ENCODE results near the gene SYT13. TPM values are rescaled to one million over a fixed set of nuclear protein-coding genes. Genes with fewer than 3 reads are reported as not detected.

The SYT13 gene
- total and polyA plus RNA-seq, 2 of the 4 experiments (the other 2 are of a cell fraction) = not detected

DNA sequence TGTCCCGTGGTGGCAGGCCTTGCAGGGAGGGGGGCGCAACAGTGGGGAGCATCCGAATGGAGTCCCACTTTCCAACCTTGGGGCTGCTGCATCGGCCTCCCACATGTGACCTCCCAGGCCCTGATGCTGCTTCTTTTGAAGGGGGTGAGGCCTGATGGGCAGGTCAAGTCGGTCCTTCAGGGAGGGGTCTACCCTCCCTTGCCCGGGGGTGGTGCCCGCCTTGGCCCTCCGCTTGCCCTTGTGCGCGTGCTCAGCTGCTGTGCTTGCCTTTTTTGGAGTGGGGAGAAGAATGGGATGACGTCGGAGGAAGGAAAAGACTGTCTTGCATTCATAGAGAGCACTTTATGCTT lies 72.8 kb downstream of the SYT13 start:
- ChIA-PET POLR2A (ENCODE audit: unreplicated experiment) (no interaction called here), CTCF (interaction anchor here (0.6 kb wide), 1 partner anchor 11 kb away, joined by 3 read pairs; no protein-coding TSS in a partner anchor)
- no peak overlapping the region for H4K5ac ChIP-seq (ENCODE audit: low read depth, low read length)
- H3K9me3 ChIP-seq (ENCODE audit: control insufficient read depth, insufficient read depth, low read length) = no peaks in the 10 kb centered on the region
- no peaks in the 10 kb centered on the region for H4K20me1 ChIP-seq (ENCODE audit: insufficient read depth, low read length)
- H4K91ac ChIP-seq (ENCODE audit: insufficient read depth, low read depth, low read length) = no peak overlapping the region
- no peaks in the 10 kb centered on the region for H3K27me3 ChIP-seq (ENCODE audit: control insufficient read depth, insufficient read depth, low read length)
- H2BK15ac ChIP-seq (ENCODE audit: low read depth, low read length) = no peak overlapping the region
- ATAC-seq (ENCODE audit: low read depth) (no peak), DNase-seq (no peak)
- no peak overlapping the region for H3K56ac ChIP-seq (ENCODE audit: extremely low read depth, insufficient read depth, low read length)
- H3K23ac ChIP-seq (ENCODE audit: low read depth, low read length) = no peak overlapping the region
- H3K36me3 ChIP-seq (ENCODE audit: control insufficient read depth, insufficient read depth, low read length) = peaks cover 4% of the 10 kb centered on the region; the same call in 1 of the 2 replicates
- BruUV-seq (replicated peaks) = no TSS peak
- in situ Hi-C loops (cut with MboI; ENCODE audit: low sequenced_read_pairs) = no loop called here
- intact Hi-C loops (cut with micrococcal nuclease) = no loop called here
- H3K4ac ChIP-seq (ENCODE audit: low read depth, low read length) = no peak overlapping the region
- TF ChIP-seq RFX5 (IDR thresholded peaks at IDR 0.05; ENCODE audit: low read depth, low read length) = no peak
- no peak overlapping the region for H3K18ac ChIP-seq (ENCODE audit: low read depth, low read length)
- H3K14ac ChIP-seq (replicated peaks; ENCODE audit: low read depth, low read length) = no peak overlapping the region
- no peaks in the 10 kb centered on the region for H3K79me1 ChIP-seq (ENCODE audit: low read depth in 1 of 2, low read length in 2 of 2)
- no peak overlapping the region for H2AK5ac ChIP-seq (ENCODE audit: low read depth, low read length)
- H3K9ac ChIP-seq (ENCODE audit: low read depth, low read length) = no peak overlapping the region
- H2BK20ac ChIP-seq (ENCODE audit: low read depth, low read length) = no peak overlapping the region
- no peaks in the 10 kb centered on the region; the same call in 1 of the 2 replicates for H3K9me1 ChIP-seq (ENCODE audit: insufficient read depth, low read length)
- dilution Hi-C loops (cut with HindIII; ENCODE audit: low sequenced_read_pairs, unreplicated experiment) = no loop called here
- no peak overlapping the region for H4K8ac ChIP-seq (ENCODE audit: low read depth in 2 of 2, low read length in 2 of 2)
- no peak overlapping the region for H2BK5ac ChIP-seq (ENCODE audit: low read depth, low read length, poor library complexity, severe bottlenecking)
- no peak overlapping the region for H2AFZ ChIP-seq (replicated peaks; ENCODE audit: low read length, poor library complexity)
- H3K27ac ChIP-seq (ENCODE audit: insufficient read depth, low read length) = no peak overlapping the region
- H3K4me3 ChIP-seq (ENCODE audit: insufficient read depth, low read depth, low read length) = no peak overlapping the region
- H3K4me2 ChIP-seq (ENCODE audit: low read depth, low read length) = no peak overlapping the region
- no peak overlapping the region for H2AK9ac ChIP-seq (replicated peaks; ENCODE audit: low read depth, low read length, poor library complexity)
- no peak overlapping the region for H2BK120ac ChIP-seq (ENCODE audit: low read depth, low read length)
- 60% methylated on average over 1 of the region's 12 CpGs; no CpG with 5 or more reads in 1 of the 2 experiments for WGBS, 2 experiments (ENCODE audit: extremely low coverage in 2 of 2, insufficient read length in 1 of 2)
- H3K4me1 ChIP-seq (ENCODE audit: control insufficient read depth, insufficient read depth, low read length) = no peaks in the 10 kb centered on the region; the same call in 1 of the 2 replicates
